Activated T-cell treated with anti-CD3 and anti-CD28 coated beads for 24 hours (primary cell): Measurements from ENCODE around the gene NR4A3.

Experiments used
- DNase-seq: peaks from one replicate; pipeline ENCODE4 v3.0.0-alpha.2; 2020; ENCODE audit warnings: low read depth

The NR4A3 gene

DNA sequence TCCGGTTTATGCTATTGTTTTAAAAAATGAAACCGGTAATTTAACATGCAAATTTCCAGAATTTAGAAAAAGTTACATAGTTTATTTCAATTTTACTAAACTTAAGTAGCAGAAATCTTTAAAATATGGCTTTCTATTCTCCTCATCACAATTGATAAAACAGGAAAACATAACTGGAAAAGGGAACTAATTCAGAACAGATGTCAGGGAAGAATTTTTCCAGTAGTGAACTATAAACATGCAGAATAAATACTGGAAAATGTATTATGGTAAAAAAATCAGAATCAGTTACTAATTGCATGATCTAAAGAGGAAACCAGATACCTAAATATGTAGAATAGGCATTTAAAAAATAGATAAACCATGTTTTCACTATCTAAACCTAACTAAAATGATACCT, 7.3 kb upstream of the NR4A3 start:
- no peak for DNase-seq

DNA sequence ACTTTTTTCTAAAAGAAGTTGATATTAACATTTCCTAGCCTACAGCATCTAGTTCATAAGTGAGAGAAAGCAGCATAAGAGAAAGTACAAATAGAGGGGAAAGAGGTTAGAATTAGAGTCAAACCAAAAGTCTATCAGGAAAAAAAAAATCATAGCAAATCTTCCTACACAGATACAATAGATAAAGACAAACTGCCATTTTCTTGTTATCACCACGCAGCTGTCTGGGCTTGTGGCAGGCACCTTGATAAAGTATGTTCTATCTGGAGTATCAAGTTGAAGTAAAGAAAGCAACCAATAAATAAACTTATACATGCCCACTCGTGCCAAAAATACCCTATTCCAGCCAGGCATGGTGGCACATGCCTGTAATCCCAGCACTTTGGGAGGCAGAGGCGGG, 5.3 kb upstream of the NR4A3 start:
- DNase-seq = no peak

DNA sequence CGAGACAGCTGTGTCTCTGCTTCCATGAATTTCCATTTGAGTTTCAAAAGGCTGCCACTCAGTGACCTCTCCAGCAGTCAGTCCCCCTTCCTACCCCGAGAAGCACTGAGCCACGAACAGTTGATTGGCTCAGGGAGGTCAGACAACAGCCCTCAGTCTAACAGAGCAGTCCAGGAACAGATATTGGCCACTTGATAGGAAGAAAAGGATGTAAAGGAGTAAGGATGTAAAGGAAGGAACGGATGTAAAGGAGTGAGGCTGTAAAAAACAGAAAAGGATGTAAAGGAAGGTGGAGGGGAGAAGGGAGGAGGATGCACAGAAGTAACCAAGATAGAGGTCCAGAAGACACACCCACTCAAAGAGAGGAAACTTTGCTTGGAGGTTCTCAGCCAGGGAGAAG, 3.2 kb upstream of the NR4A3 start:
- no peak for DNase-seq

DNA sequence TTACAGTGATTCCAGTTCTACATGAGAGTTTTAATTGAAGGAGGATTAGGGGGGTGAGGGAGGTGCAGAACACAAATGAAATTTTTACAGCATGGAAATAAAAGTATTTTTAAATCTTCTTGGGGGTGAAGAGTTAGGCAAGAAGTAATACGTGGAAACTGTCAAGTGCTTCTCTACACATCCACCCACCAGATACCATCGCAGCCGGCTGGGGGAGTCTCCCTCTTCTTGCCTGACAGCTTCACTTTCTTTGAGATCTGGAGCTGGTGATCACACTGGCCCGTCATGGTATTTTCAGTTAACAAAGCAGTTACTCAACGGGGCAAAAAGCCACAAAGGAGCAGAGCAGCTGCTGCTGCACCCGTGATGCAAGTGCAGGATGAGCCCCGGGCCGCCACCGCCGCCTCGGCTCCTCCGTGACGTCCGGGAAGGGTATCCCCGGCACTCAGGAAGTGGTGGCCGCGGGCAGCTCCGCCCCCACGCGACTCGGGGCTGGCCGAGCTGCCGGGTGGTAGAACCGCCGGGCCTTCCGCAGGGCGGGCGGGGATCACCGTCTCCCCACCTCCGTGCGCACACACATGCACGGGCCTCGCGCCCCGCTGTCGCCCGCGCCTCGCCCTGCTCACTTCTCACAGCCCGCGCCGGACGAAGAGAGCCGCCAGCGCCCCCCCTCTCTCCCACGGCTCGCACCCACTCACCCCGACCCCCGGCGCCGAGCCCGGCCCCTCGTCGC, 2.4 kb upstream of the NR4A3 start:
- peak; percentile 87 for DNase-seq

DNA sequence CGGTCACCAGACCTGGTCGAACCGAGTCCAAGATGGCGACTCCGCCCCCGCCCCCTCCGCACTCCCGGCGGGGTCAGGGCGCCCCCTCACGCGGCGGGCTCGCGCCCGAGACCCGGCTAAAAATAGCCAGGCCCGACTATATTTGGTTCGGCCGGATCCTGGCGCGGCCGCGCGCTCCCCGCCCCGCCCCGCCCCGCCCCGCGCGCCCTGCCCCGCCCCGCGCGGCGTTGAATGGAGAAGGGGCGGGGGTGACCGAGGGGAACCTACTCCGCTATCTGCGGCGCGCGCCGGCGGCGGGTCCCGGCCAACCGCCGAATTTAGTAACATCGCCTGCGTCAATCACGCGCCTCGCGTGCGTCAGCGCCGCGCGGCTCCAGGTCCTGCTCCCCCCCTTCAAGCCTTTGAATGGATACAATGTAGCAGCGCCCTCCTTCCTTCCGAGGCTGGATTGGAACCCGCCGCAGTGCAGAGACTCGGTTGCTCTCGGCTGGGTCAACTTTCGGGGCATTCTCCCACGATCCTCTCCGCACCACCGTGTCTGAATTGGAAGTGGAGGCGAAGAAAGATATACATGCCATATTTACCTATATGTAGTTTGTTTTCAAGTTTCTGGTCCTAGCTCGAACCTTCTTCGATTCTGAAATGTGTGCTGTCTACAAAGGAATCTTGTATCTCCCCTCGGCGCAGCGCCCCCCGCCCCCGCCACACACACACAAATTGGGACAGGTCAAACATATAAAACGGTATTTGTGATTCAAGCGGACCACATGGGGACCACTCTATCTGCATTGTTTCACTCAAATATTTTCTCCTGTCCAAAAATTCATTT, 1.6 kb upstream of the NR4A3 start:
- DNase-seq = peak; percentile 85

DNA sequence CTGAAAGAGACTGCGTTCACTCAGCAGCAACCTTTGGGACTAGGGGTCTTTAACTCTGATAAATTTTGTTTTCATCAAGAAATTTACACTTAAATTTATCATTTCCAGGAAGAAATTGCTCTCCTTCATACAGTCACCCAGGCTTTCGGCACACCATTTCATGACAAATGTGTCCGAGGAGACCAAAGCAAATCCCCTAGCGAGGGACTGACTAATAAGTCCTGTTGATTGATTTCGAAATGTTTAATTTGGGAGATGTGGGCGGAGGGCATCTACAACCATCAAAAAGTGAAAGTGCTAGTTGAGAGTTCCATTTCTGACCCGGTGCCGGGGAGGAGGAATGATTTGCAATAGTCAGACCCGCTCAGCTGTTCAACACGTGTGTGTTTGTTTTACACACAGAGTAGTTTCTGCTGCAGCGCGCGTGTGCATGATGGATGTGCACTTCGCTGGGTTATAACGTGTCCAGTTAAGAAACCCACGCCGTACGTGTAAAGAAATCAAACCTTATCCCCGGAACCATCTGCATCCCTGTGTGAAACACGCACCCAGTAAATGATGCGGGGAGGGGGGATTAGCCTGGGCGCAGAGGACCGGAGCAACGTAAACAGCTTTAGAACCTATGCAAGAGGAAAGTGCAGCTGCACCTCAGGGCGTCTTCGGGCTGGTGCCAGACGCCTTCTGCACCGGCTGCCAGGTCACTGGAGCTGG, 845 bp upstream of the NR4A3 start:
- peak; percentile 48 for DNase-seq

DNA sequence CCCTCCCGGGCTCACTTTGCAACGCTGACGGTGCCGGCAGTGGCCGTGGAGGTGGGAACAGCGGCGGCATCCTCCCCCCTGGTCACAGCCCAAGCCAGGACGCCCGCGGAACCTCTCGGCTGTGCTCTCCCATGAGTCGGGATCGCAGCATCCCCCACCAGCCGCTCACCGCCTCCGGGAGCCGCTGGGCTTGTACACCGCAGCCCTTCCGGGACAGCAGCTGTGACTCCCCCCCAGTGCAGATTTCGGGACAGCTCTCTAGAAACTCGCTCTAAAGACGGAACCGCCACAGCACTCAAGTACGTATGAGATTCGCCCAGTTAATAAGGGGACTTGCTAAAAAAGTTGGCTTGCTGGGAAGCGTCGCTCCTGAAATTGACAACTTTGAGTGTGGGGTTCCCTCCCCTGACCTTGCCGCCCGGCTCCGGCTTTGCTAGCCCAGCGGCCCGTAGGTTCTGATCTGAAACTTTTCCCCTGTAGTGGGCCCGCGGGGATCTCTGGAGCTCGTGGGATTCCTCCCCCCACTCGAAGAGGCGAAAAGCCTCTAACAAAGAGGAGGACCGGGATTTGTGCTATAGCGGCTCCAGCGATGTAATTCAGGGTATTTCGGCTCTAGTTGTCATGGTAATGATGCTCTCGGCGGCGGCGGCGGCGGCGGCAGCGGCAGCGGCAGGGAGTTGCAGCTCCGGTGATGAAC, 572 bp downstream of the NR4A3 start:
- DNase-seq = no peak

DNA sequence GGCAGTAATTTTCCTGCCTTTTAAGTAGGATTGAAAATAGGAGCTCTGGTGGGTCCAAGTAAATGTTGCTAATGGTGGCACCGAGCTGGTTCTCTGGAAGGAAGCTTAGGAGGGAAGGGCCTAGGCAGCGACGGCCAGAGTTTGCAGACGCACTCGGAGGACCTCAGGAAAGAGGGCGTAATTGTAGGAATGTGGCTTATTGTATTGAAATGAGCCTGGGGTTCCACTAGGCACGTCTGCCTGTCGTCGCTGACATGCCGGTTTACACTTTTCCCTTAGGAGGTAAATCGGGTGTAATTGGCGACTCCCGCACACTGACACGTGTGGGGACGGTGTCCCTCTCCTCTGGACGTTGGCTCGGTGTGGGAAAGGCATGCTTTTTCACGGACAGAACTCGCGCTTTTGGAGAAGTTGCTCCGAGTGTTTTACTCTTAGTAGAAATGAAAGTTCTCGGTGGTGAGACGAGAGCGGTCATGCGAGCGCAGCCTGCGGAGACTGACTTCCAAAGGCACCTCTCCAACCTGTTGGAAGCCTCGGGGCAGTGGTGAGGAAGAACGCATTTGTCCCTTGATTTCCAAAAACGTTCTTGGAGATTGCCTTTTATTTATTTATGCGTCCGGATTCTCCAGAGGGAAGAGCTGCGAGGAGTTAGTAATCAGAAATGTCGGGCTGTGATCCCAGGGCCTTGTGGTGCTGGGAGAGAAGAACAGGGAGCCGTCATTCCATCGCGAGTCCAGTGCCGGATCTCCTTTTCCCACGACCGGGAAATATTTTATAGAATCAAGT, 1.3 kb downstream of the NR4A3 start:
- no peak for DNase-seq

DNA sequence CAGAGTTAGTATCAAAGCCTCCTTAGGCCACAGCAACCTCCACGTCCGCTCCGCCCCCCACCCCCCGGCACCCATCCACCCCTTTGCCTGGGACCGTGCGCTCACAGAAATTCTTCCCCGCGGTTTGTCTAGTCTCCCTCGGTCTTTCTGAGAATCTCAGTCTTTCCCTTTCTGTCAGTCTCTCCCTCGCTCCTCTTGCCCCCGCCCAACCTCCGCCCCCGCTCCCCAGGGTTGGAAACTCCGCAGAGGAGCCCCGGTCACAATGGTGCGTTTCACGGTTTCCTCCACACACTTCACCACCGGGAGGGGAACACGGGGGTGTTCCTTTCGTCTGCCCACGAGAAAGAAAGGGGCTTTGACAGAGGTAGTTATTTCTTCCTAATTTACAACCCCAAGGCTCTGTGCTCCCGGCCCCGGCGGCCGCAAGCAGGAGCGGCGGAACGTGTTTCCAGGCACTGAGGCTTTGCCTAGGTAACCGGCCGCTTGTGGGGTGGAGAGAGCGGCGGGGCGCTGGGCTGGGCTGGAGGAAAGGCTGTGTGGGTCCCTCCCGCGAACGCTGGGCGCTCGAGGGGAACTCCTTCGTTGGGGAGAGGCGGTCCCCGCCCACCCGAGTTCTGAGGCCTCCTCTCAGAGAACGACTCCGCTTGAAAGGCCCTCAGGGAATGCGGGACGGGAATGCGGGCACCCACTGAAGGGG, 2.1 kb downstream of the NR4A3 start:
- DNase-seq = peak; percentile 73

DNA sequence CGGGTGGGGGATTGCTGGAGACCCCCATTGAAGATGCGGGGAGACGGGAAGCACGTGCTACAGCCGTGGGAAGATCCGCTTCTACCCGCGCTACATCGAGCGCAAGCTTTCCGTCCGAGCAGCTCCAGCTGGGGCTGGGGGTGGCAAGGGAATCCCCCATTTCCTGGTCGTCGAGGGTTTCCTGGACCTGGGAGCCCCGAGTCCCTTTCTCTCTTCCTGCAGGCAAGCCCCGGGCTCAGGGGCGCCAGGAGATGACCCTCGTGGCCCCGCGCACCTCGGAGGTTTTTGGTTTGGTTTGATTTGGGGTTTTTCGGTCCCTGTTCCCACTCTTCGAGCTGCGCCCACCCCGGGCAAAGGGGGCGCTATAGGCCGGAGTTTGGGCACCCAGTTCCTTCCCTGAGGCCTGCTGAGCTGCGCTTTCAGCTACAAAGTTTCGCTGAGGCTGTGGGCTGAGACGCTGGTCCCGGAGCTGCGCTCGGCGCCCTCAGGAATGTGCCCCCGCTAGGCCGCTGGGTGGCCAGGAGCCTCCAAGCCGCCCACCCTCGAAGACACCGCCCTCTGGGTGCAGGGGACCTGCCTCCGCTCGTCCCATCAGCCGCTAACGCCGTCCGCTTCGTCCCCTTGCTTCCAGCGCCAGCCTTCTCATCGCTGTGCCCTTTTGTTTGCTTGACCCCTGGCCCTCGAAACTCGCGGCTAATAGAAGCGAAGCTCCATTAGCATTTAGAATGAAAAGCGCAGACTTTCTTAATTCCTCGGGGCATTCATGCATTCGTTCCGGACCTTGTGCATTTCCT, 2.9 kb downstream of the NR4A3 start:
- DNase-seq = peak; percentile 37

DNA sequence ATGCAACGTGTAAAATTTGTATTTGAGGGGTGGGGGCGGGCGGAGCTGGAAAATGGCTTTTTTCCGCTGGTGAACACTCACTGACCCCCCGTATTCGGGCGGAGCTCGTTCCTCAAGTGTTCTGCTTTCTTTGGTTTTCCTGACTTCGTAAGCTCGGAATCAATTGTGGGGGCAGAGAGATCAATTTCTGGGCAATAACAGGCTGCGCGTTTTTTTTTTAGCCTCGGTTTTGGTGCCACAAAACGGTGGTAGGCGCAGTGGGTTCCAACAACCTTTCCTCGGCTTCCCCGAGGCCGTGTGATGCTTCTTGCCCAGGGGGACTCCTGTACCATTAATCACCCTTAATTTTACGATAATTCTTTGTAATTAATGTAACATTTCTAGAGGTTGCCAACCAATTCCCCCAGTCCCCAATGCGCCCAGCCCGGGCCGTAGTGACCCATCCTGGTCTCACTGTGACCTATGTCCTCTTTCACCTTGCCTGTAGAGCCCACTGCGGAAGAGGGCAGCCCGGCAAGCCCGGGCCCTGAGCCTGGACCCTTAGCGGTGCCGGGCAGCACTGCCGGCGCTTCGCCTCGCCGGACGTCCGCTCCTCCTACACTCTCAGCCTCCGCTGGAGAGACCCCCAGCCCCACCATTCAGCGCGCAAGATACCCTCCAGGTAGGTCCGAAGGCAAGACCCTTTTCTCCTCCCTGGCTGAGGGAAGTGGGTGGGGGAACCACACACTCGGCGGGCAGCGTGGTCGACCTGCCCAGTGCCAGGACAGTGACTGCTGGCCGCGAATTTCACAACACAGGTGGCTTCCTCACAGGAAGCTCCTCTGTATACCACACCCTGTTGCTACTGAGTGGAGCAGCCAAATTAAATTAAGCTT, 3.7 kb downstream of the NR4A3 start:
- no peak for DNase-seq

DNA sequence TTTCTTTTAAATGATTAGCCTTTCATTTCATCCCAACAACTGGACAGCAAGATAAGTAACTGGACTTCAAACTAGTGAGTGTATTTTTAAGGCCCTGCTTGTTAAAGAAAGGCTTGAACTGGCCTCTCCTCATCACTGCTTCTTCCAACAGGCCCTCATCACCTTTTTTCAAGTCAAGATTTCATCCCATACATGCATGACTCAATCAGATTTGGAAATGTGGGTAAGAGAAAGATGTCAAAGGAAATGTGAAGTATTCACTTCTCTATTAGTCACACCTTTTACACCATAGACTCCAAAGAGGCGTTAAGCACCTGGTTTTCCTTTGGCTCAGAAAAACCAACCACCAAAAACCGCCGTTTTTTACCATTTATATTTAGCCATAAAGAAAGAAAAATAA, 4.9 kb downstream of the NR4A3 start:
- no peak for DNase-seq

DNA sequence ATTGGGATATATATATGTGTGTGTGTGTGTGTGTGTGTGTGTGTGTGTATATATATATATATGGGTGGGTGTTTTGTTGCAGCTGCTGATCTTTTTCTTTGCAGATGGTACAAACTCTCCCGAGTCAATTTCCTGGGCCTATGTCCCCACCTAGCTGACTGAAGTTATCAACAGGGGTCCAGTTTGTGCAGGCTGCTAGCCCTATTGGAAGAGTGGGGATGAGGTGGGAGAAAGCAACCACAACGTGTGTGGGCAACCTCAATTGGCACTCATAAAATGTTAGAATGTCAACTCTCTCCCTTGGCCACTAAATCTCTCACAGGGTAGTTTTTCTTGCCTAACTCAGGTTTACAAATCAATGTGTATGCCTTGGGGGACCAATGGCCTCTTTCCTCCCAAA, 5.6 kb downstream of the NR4A3 start:
- DNase-seq = no peak

DNA sequence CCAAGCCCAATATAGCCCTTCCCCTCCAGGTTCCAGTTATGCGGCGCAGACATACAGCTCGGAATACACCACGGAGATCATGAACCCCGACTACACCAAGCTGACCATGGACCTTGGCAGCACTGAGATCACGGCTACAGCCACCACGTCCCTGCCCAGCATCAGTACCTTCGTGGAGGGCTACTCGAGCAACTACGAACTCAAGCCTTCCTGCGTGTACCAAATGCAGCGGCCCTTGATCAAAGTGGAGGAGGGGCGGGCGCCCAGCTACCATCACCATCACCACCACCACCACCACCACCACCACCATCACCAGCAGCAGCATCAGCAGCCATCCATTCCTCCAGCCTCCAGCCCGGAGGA, 6.3 kb downstream of the NR4A3 start:
- no peak for DNase-seq

DNA sequence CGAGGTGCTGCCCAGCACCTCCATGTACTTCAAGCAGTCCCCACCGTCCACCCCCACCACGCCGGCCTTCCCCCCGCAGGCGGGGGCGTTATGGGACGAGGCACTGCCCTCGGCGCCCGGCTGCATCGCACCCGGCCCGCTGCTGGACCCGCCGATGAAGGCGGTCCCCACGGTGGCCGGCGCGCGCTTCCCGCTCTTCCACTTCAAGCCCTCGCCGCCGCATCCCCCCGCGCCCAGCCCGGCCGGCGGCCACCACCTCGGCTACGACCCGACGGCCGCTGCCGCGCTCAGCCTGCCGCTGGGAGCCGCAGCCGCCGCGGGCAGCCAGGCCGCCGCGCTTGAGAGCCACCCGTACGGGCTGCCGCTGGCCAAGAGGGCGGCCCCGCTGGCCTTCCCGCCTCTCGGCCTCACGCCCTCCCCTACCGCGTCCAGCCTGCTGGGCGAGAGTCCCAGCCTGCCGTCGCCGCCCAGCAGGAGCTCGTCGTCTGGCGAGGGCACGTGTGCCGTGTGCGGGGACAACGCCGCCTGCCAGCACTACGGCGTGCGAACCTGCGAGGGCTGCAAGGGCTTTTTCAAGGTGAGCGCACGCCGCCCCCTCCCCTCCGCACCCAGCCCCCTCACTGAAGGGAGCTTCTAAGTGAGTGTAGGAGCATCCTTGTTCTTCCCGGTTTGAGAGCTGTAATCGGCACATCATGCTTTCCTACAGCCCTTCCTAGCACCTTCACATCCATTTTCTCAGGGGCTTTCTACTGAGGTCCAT, 6.9 kb downstream of the NR4A3 start:
- DNase-seq = no peak

DNA sequence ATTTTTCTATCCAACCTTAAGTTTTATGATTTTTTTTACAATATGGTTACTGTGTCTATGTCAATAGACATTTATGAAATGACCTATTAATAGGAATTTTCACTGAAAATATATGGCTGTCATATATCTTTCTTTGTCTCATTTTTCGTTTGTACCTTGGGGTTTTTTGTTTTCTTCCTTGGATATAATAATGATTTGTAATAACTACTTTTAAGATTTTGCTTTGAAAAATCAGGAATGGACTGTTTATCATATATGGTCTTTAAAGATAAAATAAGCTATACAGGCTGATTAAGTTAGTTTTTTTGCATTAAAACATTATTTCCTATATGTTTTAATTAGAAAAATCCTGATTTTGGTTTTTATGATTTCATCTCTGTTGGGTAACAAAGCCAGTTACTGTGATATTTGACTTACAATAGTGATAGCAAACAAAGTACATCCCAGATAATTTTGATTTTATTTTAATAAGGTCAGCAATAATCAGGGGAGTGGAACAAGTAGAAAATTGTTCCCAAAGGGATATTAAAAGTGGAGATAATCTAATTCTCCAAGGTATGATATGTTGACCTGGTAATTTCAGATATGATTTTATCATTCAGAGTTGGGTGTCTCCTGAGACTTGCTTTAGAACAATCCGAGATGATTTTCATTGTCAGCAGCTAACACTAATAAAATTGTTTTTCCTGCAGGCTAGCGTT, 10.3 kb downstream of the NR4A3 start:
- no peak for DNase-seq

DNA sequence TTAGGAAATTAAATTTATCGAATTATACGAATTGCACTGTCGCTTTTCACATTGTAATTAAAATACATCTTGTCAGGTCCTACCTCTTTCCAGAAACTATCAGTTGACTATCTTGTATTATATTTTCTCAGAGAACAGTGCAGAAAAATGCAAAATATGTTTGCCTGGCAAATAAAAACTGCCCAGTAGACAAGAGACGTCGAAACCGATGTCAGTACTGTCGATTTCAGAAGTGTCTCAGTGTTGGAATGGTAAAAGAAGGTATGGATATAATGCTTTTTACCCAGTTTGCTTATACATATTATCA, 10.8 kb downstream of the NR4A3 start:
- no peak for DNase-seq

DNA sequence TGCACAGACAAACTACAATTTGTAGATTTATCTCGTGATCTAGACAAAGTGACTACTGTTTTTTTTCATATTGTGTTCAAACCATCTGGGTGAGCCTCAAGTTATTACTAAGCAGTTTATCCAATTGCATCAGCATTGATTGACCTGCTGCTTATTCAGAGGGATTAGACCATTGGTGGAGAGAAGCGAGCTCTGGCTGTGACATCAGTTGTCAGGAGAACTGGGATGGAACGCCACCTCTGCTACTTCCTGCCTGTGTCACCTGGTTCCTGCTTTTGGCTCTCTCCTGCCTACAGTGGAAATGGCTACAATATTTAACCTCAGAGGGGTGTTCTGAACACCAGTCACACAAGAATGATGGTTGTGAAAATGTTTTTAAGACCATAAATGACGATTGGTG, 12.1 kb downstream of the NR4A3 start:
- DNase-seq = no peak
